Neural cell (in vitro differentiated cells): ENCODE measurements around the gene FKBP1B. TPM values are rescaled to one million over a fixed set of nuclear protein-coding genes. Genes with fewer than 3 reads are reported as not detected.
"Not testable (repeated sequence)": the region's sequence is repeated elsewhere in the genome, so short reads cannot be mapped to it uniquely, and the experiment has no call there.

Experiments
- H2AFZ ChIP-seq: fragments of 200-600, 300-800 bp; sonication (generic), shearing (Covaris generic); 2 replicates; pipeline ENCODE4 v1.6.0; 2014; ENCODE audit warnings: low read depth, mild to moderate bottlenecking, antibody characterized with exemption, low read length, moderate library complexity
- H3F3A ChIP-seq: fragments of 200-600 bp; shearing (Covaris generic); 2 replicates; pipeline ENCODE4 v1.6.1; 2016; ENCODE audit warnings: mild to moderate bottlenecking, moderate library complexity, mixed read lengths, antibody characterized with exemption, low read length; ENCODE audit not compliant: insufficient read depth, poor library complexity, severe bottlenecking
- H3K27ac ChIP-seq: fragments of 200-600, 300-800 bp; sonication (generic), shearing (Covaris generic); 2 replicates; pipeline ENCODE4 v1.5.1; 2014; ENCODE audit warnings: mild to moderate bottlenecking, low read length, moderate library complexity
- H3K27me3 ChIP-seq: fragments of 300-800, 200-600 bp; sonication (generic), shearing (Covaris generic); 2 replicates; pipeline ENCODE4 v1.6.0; 2014; ENCODE audit warnings: mild to moderate bottlenecking, low read depth, low read length, moderate library complexity; ENCODE audit not compliant: insufficient read depth
- H3K36me3 ChIP-seq: fragments of 300-800, 200-600 bp; sonication (generic), shearing (Covaris generic); 2 replicates; pipeline ENCODE4 v1.5.1; 2014; ENCODE audit warnings: mild to moderate bottlenecking, antibody characterized with exemption, low read length, moderate library complexity; ENCODE audit not compliant: insufficient read depth
- H3K4me2 ChIP-seq: fragments of 300-800, 200-600 bp; sonication (generic), shearing (Covaris generic); 2 replicates; pipeline ENCODE4 v1.6.0; 2014; ENCODE audit warnings: mild to moderate bottlenecking, low read length
- H3K4me3 ChIP-seq: fragments of 300-800, 200-600 bp; sonication (generic), shearing (Covaris generic); 2 replicates; pipeline ENCODE4 v1.5.1; 2014; ENCODE audit warnings: mild to moderate bottlenecking, low read length, moderate library complexity
- H3K79me2 ChIP-seq: fragments of 200-600 bp; shearing (Covaris generic); replicated peaks from 2 replicates; pipeline ENCODE4 v1.6.0; 2014; ENCODE audit warnings: mild to moderate bottlenecking, low read length, moderate library complexity; ENCODE audit not compliant: insufficient read depth
- H3K9ac ChIP-seq: fragments of 300-800, 200-600 bp; sonication (generic), shearing (Covaris generic); 2 replicates; pipeline ENCODE4 v1.6.1; 2016; ENCODE audit warnings: mild to moderate bottlenecking, low read length, mixed read lengths
- H3K9me2 ChIP-seq: fragments of 200-600 bp; shearing (Covaris generic); 2 replicates; pipeline ENCODE4 v1.6.1; 2016; ENCODE audit warnings: mild to moderate bottlenecking, low read length, mixed read lengths; ENCODE audit not compliant: insufficient read depth
- H3K9me3 ChIP-seq: fragments of 200-600, 300-800 bp; sonication (generic), shearing (Covaris generic); 2 replicates; pipeline ENCODE4 v1.6.1; 2016; ENCODE audit warnings: mild to moderate bottlenecking, mixed run types, low read length, moderate library complexity, mixed read lengths
- H4K20me1 ChIP-seq: fragments of 200-600 bp; shearing (Covaris generic); 2 replicates; pipeline ENCODE4 v1.6.1; 2016; ENCODE audit warnings: mild to moderate bottlenecking, mixed run types; ENCODE audit not compliant: insufficient read depth
- CTCF ChIP-seq: fragments of 450-650 bp; IDR thresholded peaks from 2 replicates; pipeline ENCODE4 v1.5.1; 2014; ENCODE audit warnings: antibody characterized with exemption, mild to moderate bottlenecking, moderate library complexity; ENCODE audit not compliant: poor library complexity, severe bottlenecking
- EP300 ChIP-seq: fragments of 450-650 bp; conservative IDR thresholded peaks from 2 replicates; pipeline ENCODE4 v1.6.1; 2014; ENCODE audit warnings: antibody characterized with exemption, mild to moderate bottlenecking, moderate library complexity; ENCODE audit not compliant: poor library complexity, severe bottlenecking
- EZH2 ChIP-seq: fragments of 200-600, 300-800 bp; shearing (Covaris generic), sonication (generic); IDR thresholded peaks from 2 replicates; pipeline ENCODE4 v1.6.1; 2014; ENCODE audit warnings: antibody characterized with exemption, low read length, borderline replicate concordance, mild to moderate bottlenecking; ENCODE audit not compliant: insufficient read depth, poor library complexity, severe bottlenecking
- MXI1 ChIP-seq: fragments of 450-650 bp; conservative IDR thresholded peaks from 2 replicates; pipeline ENCODE4 v1.6.1; 2014; ENCODE audit warnings: antibody characterized with exemption, mild to moderate bottlenecking; ENCODE audit not compliant: poor library complexity, severe bottlenecking
- POLR2AphosphoS5 ChIP-seq: IDR thresholded peaks from 2 replicates; pipeline ENCODE4 v1.6.1; 2012
- RAD21 ChIP-seq: fragments of 450-650 bp; conservative IDR thresholded peaks from 2 replicates; pipeline ENCODE4 v1.6.1; 2014; ENCODE audit warnings: antibody characterized with exemption, mild to moderate bottlenecking, moderate library complexity
- REST ChIP-seq: IDR thresholded peaks from 2 replicates; pipeline ENCODE4 v1.6.1; 2012; ENCODE audit warnings: borderline replicate concordance
- SMC3 ChIP-seq: fragments of 450-650 bp; conservative IDR thresholded peaks from 2 replicates; pipeline ENCODE4 v1.6.1; 2014; ENCODE audit warnings: antibody characterized with exemption, mild to moderate bottlenecking, moderate library complexity; ENCODE audit not compliant: poor library complexity
- TAF1 ChIP-seq: IDR thresholded peaks from 2 replicates; pipeline ENCODE4 v1.6.1; 2012; ENCODE audit warnings: low read depth
- polyA plus RNA-seq: library from polyadenylated mRNA; depleted of rRNA; stranded (reverse); fragments of >200 nt; gene quantifications from 2 replicates; pipeline ENCODE4 v1.2.3, GENCODE V29; 2014

FKBP1B gene
- polyA plus RNA-seq, 1 donor from 2014 or later: 154 TPM

- Histone ChIP-seq H3K27ac (no peak overlapping the region), H4K20me1 (no peaks in the 10 kb centered on the region), H3K9me2 (no peaks in the 10 kb centered on the region), H3K4me2 (no peak overlapping the region), H3K79me2 (no peaks in the 10 kb centered on the region), H3K9me3 (no peaks in the 10 kb centered on the region), H3K36me3 (no peaks in the 10 kb centered on the region), H3K27me3 (peaks cover 8% of the 10 kb centered on the region), H2AFZ (no peak overlapping the region), H3K4me3 (no peak overlapping the region), H3K9ac (no peak overlapping the region), H3F3A (no peaks in the 10 kb centered on the region)
- TF ChIP-seq SMC3 (no peak), EZH2 (no peak), REST (no peak), POLR2AphosphoS5 (no peak), MXI1 (no peak), CTCF (no peak), EP300 (no peak)
Measured at GRCh38 chr2:24011250-24012104, 38.1 kb upstream of the FKBP1B start.

GRCh38 chr2:24012521-24013188, 36.9 kb upstream of the FKBP1B start:
- TF ChIP-seq REST (no peak), CTCF (no peak), TAF1 (no peak), EZH2 (no peak), RAD21 (no peak), MXI1 (no peak), POLR2AphosphoS5 (no peak), EP300 (no peak), SMC3 (no peak)
- no peak overlapping the region for H3K4me2 ChIP-seq
- H3K9me2 ChIP-seq: no peaks in the 10 kb centered on the region
- no peak overlapping the region for H2AFZ ChIP-seq
- no peak overlapping the region for H3K4me3 ChIP-seq
- no peaks in the 10 kb centered on the region for H3K79me2 ChIP-seq
- H4K20me1 ChIP-seq: no peaks in the 10 kb centered on the region
- H3F3A ChIP-seq: no peaks in the 10 kb centered on the region
- H3K27me3 ChIP-seq: peaks cover 8% of the 10 kb centered on the region
- H3K9ac ChIP-seq: no peak overlapping the region
- H3K36me3 ChIP-seq: no peaks in the 10 kb centered on the region
- no peak overlapping the region for H3K27ac ChIP-seq
- H3K9me3 ChIP-seq: no peaks in the 10 kb centered on the region

- not testable (repeated sequence) for H3K27ac ChIP-seq, H3K9me2 ChIP-seq, H3K79me2 ChIP-seq, H4K20me1 ChIP-seq, H2AFZ ChIP-seq, H3K9me3 ChIP-seq, H3K9ac ChIP-seq, H3F3A ChIP-seq, H3K4me2 ChIP-seq, H3K27me3 ChIP-seq, H3K36me3 ChIP-seq, H3K4me3 ChIP-seq
Measured at GRCh38 chr2:24014902-24015301, 34.6 kb upstream of the FKBP1B start.
